HG02763 (cell line): ENCODE data around the gene TSPAN17.
A peak's percentile ranks its signal among the peaks of the same experiment; 100 is the strongest.
"Not testable (repeated sequence)": the region's sequence is repeated elsewhere in the genome, so short reads cannot be mapped to it uniquely, and the experiment has no call there.

Source experiments
- ATAC-seq: cut with Tn5 transposase; IDR thresholded peaks from one replicate; pipeline ENCODE4 v1.9.1; 2021; ENCODE audit warnings: mild to moderate bottlenecking, moderate library complexity; ENCODE audit not compliant: unreplicated experiment

Gene TSPAN17, protein sequence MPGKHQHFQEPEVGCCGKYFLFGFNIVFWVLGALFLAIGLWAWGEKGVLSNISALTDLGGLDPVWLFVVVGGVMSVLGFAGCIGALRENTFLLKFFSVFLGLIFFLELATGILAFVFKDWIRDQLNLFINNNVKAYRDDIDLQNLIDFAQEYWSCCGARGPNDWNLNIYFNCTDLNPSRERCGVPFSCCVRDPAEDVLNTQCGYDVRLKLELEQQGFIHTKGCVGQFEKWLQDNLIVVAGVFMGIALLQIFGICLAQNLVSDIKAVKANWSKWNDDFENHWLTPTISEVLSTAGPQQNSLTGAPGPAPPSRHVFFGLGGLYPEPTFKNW

GRCh38 chr5:176647030-176647842, at the start of gene TSPAN17:
TSPAN17 (plus strand) TSS chr5:176647484; CDS start chr5:176647616, 132 bp downstream.
- peak; percentile 93 for ATAC-seq

DNA sequence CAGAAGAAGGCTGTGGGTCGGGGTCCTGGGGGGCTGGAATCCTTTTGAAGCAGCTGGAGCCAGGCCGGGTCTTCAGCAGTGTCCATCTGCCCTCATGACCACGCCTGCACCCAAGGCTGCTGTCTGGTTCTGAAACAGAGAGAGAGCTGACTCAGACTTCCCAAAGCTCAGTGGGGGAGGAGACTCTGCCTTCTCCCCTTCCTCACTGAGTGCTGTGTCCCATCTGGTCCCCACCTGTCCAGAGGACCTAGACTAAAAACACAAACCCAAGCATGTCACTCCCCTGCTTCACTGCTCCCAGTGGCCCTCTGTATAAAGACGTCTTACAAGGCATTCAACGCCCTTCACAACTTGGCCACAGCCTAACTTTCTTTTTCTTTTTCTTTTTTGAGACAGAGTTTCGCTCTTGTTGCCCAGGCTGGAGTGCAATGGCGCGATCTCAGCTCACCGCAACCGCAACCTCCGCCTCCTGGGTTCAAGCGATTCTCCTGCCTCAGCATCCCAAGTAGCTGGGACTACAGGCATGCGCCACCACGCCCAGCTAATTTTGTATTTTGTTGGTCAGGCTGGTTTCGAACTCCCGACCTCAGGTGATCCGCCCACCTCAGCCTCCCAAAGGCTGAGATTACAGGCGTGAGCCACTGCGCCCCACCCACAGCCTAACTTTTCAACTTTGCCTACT, 47.4 kb upstream of the TSPAN17 start:
- ATAC-seq, result not testable (repeated sequence)

GRCh38 chr5:176601901-176602482, 45.3 kb upstream of the TSPAN17 start:
- no peak for ATAC-seq

DNA sequence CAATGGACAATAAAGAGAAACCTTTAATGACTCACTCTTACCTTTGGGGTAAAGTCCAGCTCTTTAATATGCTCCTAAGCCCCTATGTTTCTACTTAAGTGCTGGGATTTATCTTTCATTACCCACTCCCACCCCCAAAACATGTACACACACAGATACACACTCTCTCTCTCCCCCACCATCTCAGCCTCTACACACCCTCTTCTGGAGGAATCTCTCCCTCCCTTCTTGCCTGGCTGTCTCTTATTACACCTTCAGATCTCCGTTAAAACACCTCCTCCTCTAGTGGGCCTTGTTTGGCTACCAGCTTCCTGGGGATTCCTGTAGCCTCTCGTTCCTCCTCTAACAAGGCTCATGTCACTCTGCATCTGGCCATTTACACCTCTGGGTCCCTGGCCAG, 44.2 kb upstream of the TSPAN17 start:
- no peak for ATAC-seq

GRCh38 chr5:176606032-176606431, 41.3 kb upstream of the TSPAN17 start:
- ATAC-seq, result no peak

DNA sequence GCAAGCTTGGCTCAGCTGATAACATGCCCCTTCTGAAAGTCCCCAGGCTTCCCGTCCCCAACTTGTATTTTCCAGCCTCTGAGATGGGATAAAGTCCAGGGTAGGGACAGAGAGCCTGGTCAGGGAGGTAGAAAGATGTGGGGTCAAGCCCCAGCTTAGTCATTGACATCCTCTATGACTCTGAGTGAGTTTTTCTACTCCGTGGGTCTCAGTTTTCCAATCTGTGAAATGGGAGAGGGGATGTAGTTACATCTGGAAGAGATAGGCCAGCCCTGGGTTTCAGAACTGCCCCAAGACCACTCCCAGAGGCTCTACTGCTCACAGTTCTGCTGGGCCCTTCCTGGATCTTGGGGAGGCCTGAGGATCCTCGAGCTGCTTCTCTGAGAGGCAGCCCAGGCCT, 40.4 kb upstream of the TSPAN17 start:
- no peak for ATAC-seq

DNA sequence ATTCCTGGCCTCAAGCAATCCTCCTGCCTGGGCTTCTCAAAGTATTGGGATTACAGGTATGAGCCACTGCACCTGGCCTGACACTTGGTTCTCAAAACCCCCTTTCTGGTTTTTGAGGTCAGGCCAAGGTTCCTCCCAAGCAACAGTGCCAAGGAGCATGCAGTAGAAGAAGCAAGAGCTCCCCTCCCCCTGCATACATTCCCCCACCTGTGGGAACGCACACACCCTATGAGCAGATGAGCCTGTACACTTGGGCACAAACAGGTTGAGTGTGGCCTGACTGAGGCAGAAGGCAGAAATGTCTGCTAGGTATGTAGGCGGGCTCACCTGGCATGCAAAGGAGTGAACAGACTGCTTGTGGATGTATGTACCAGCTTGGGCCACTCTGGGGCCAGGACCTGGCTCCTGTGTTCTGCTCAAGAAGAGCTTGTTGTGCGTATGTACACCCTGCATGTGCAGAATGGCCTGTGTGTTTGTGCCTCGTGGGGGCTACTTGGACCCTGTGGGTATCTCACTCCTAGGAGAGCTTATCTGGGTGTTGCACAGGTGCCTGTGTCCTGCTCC, 39.1 kb upstream of the TSPAN17 start:
- ATAC-seq, result no peak

GRCh38 chr5:176608937-176609723, 38.2 kb upstream of the TSPAN17 start:
- ATAC-seq, result peak; percentile 11

DNA sequence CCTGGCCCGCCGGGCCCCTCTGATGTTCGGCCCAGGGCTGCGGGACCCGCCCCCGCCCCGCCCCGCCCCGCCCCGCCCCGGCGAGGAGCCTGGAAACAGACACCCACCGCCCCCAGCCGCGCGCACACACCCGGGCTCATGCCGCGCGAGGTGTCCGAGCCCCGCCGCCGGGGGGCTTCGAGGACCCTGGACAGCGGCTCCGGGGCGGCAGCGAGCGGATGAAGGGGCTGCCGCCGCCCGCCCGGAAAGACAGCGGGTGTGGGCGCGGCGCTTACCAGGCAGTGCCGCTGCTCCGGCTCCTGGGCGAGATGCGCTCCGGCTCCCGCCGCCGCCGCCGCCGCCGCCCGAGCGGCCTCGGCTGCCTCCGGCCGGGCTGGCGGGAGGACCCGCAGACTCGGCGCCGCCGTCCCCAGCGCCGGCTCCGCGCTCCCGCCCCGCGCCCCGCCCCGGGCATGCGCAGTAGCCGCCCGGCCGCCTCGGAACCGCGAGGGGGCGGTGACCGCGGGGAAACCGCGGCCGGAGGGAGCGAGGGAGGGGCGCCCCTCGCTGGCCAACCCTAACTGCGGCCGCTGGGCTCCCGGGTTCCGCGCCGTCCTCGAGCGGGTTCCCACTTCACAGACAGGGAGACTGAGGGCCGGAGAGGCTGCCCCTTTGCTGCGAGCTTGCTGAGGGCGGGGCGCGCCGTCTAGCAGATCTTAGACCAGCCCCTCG, 37.4 kb upstream of the TSPAN17 start, which contains the start of gene GPRIN1:
Gene GPRIN1 (minus strand): TSS at position 433 of the 711 bp plus-strand sequence. CDS start 10,322 bp downstream, outside the sequence.
- peak; percentile 71 for ATAC-seq

DNA sequence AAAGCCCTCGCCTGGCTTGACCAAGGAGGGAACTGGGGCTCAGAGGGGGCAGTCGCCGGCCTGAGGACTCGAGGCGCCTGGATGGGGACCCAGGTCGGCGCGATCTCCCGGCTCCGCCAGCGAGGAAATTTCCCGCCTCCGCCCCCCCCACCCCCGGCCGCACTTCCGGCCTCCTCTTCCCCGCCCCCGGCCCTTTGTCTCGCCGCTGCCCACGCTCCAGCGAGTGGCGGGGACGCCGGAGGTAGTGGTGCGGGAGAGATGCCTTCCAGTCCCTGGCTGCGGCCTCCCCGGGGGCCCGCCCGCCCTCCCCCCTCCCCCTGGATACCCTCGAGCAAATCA, 36.9 kb upstream of the TSPAN17 start:
- ATAC-seq, result no peak

- ATAC-seq, result no peak
Measured at GRCh38 chr5:176611435-176611834, 35.8 kb upstream of the TSPAN17 start.

DNA sequence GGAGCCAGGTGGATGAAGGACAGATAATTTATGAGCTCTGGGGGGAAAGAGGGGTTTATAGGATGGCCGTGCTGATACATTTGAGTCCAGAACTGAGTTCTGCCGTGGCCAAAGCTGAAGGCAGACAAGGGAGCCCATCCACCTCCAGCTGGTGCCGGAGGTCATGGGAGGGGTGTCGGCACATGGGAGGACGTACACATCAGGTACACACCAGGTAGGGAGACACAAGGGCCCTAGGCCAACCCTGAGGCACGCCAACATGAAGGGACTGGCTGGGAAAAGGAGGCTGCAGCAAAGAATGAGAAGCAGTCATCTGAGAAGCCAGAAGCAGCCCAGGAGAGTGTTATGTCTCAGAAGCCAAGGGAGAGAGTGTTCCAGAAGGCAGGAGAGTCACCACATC, 35.3 kb upstream of the TSPAN17 start:
- no peak for ATAC-seq

- no peak for ATAC-seq
Measured at GRCh38 chr5:176612855-176613254, 34.4 kb upstream of the TSPAN17 start.

DNA sequence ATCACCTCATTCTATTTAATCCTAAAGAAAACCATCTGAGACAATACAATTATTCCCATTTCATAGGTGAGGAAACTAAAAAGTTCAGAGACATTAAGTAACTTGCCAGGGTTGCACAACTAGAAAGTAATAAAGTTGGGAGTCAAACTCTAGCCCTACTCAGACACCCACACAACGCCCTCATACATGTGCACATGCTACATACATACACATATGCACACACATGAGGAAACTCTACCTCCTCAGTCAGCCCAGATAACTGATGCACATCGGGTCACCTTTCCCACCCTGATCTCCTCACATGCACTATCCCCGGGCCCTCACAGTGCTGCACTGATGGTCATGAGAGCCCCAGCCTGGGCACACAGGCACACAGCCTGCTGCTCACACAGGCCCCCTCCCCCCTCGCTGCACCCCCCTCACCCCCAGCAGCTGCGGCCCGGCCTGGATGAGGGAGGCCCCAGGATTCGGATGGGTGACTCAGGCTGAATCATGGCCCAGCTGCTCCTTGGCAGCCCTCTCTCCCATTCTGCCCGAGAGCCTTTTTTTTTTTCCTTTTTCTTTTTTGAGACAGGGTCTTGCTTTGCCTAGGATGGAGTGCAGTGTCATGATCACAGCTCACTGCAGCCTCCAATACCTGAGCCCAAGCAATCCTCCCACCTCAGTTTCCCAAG, 32.3 kb upstream of the TSPAN17 start:
- no peak for ATAC-seq

DNA sequence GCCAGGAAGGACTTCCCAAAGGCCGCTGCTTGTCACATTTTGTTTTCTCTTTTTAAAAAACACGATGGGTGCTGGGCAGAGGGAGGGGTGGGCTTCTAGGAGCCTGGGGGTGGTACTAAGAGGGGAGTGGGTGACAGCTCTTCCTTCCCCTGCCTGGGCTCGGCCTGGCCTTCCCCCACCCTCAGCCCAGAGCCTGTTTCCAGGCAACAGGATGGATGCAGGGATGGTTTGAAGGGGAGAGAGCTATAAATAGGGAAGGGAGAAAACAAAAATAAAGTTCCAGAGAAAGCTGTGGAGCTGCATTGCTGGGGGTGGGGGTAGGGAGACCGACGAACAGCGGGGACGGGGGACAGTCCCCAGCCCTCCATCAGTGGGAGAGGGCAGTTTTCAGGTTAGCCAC, 30.8 kb upstream of the TSPAN17 start:
- ATAC-seq, result no peak

DNA sequence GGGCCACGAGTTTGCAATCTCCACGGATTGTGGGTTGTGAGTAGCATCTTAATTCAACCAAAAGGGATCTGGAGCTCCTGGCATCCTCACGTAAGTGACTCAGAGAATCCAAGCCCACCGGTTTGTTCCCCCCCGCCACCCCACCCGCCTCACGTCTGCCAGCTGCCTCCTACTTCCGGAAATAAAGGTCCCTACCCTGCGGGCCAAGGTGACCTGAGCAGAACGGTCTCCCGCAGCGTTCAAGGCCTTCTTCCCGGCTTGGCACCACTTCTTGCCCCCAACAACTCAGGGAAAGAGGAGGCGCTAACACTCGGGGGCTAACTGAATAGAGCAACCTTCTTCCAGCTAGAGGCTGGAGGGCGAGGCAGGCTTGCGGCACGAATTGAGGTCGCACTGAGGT, 28.5 kb upstream of the TSPAN17 start:
- ATAC-seq, result no peak

DNA sequence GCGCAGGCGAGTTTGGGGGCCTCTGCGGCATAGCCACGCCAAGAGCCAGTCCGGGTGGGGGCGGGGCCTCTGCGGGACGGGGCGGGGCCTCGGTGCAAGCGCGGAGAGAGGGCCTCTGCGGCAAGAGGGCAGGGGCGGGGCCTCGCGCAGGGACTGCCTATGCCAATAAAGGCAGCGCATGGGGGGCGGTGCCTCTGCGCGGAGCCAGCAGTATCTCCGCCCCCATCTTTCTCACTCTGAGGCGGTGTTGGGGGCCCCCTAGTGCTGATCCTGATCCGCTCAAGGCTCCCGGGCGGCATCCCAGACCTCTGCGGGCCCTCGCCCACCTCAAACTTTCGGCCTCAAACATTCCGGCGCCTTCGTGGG, 28.1 kb upstream of the TSPAN17 start:
- ATAC-seq, result no peak

DNA sequence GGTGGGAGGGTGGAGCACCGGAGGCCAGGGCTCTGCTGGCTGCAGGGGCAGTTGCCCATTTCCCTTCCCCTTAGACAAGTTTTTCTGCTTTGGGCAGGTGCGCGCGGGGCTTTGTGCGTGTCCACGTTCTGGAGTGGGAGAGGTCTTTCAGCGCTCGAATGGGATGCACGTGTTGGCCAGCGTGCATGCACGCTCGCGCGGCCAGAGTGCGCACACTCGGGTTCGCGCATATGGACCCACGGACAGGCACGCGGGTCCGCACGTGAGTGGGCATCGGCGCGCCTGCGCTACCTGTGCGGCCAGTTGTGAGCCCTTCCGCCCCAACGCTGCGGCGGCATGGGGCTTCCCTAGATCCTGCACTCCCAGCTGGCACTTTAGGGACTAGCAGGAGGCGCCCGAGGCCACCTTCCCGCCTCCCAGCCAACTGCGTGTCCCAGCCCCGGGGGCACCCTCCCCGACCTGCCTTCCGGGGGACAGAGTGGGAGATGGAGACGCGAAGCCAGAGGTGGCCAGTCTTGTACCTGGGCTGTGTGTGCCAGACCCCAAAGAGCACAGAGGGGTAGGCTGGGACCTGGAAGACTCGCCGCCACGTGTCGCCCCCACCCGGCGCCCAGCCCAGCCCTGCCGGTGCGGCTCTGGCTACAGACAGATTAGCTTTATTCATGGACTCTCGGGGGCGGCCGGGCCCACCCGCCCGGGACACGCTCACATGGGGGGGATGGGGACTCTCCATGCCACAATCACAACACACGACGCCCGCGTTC, 27.5 kb upstream of the TSPAN17 start:
- no peak for ATAC-seq
